Measurements from ENCODE around the gene CRYGB. TPM values are rescaled to one million over a fixed set of nuclear protein-coding genes. Genes with fewer than 3 reads are reported as not detected.

CRYGB gene
- total and polyA plus RNA-seq, 10 of the 15 experiments (the other 5 are each of a cell fraction or from before 2014, with no cell fraction given) = not detected

- Histone ChIP-seq H3K9me3 (replicated peaks; ENCODE audit: control insufficient read depth, insufficient read depth, low read length) (no peaks in the 10 kb centered on the region), H4K20me1 (ENCODE audit: control insufficient read depth, insufficient read depth) (no peaks in the 10 kb centered on the region), H3K9ac (ENCODE audit: control insufficient read depth, insufficient read depth, low read length) (no peak overlapping the region), H3K4me1 (ENCODE audit: control insufficient read depth, insufficient read depth, low read length) (no peaks in the 10 kb centered on the region), H3K27me3 (replicated peaks in 1 of 2; ENCODE audit: control insufficient read depth in 2 of 2, insufficient read depth in 2 of 2, low read length in 1 of 2) (peaks cover 0 to 6% of the 10 kb centered on the region in 2 experiments; a peak in 1 of 4 replicates), H3K27ac (ENCODE audit: control insufficient read depth, insufficient read depth) (no peak overlapping the region), H2AFZ (ENCODE audit: control insufficient read depth, low read depth, low read length) (no peak overlapping the region), H3K4me2 (ENCODE audit: control insufficient read depth, insufficient read depth) (no peak overlapping the region), H3K36me3 (ENCODE audit: control insufficient read depth in 2 of 2, insufficient read depth in 2 of 2, low read length in 1 of 2) (no peaks in the 10 kb centered on the region), H3K79me2 (ENCODE audit: control insufficient read depth, insufficient read depth, low read length) (no peaks in the 10 kb centered on the region), H3K4me3 (no peak overlapping the region)
- DNase-seq (ENCODE audit: low read depth, low spot score) = no peak
- no TSS peak for BruUV-seq (replicated peaks)
- WGBS (ENCODE audit: insufficient coverage, insufficient replicate concordance, low lambda C conversion rate, missing lambda C conversion rate) = 13% methylated on average over 12 of the region's 12 CpGs
- ChIA-PET RAD21 (ENCODE audit: unreplicated experiment) (no interaction called here), CTCF (interaction anchor here (0.7 to 3.0 kb wide), 2 partner anchors 9 to 1643 kb away, joined by 3 to 18 read pairs; no protein-coding TSS in a partner anchor), SMC1A (ENCODE audit: uncharacterized antibody, unreplicated experiment) (interaction anchor here (1.1 kb wide), 1 partner anchor 8 kb away, joined by 3 read pairs; no protein-coding TSS in a partner anchor), POLR2A (no interaction called here)
- ATAC-seq = no peak
- in situ Hi-C loops (cut with MboI) = loop anchor here (25.0 kb wide), 1 partner anchor 1028 kb away; no protein-coding TSS in a partner anchor
- intact Hi-C loops (cut with micrococcal nuclease; ENCODE audit: unreplicated experiment) = no loop called here
- FAIRE-seq = no peak
- no peak for TF ChIP-seq POLR2AphosphoS2 (IDR thresholded peaks at IDR 0.05; ENCODE audit: low read depth, low read length)
These were observed 38.2 kb upstream of the CRYGB start for GRCh38 chr2:208183972-208184705.

DNA sequence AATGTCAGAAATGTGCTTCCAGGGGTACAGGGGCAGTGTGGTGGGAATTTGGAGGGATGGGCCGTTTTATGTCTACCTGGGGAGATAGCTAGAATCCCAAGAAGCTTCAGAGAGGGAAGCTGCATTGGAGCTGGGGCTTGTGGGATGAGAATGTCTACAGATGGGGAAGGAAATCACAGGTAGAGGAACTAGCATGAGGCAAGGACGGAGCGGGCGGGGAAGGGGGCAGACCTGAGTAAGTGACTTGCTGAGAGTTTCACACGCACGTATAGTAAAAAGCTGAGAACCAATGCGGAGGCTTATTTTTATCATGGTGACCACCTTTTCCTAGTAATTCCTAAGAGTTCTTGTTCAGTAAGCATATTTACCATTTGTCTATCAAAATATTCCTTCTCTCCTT, 37.6 kb upstream of the CRYGB start:
- ChIA-PET SMC1A (ENCODE audit: uncharacterized antibody, unreplicated experiment) (no interaction called here), RAD21 (ENCODE audit: unreplicated experiment) (no interaction called here), CTCF (interaction anchor here (3.0 kb wide), 1 partner anchor 8 kb away, joined by 18 read pairs; no protein-coding TSS in a partner anchor), POLR2A (no interaction called here)
- in situ Hi-C loops (cut with MboI) (loop anchor here (25.0 kb wide), 1 partner anchor 1029 kb away; no protein-coding TSS in a partner anchor), intact Hi-C loops (cut with micrococcal nuclease; ENCODE audit: unreplicated experiment) (no loop called here)
- WGBS (ENCODE audit: insufficient coverage, insufficient replicate concordance, low lambda C conversion rate, missing lambda C conversion rate) = 51% methylated on average over 7 of the region's 7 CpGs
- Histone ChIP-seq H3K4me1 (ENCODE audit: control insufficient read depth, insufficient read depth, low read length) (no peaks in the 10 kb centered on the region), H3K36me3 (ENCODE audit: control insufficient read depth in 2 of 2, insufficient read depth in 2 of 2, low read length in 1 of 2) (no peaks in the 10 kb centered on the region), H3K27ac (ENCODE audit: control insufficient read depth, insufficient read depth) (no peak overlapping the region), H3K9me3 (replicated peaks; ENCODE audit: control insufficient read depth, insufficient read depth, low read length) (no peaks in the 10 kb centered on the region), H2AFZ (ENCODE audit: control insufficient read depth, low read depth, low read length) (no peak overlapping the region), H3K27me3 (replicated peaks in 1 of 2; ENCODE audit: control insufficient read depth in 2 of 2, insufficient read depth in 2 of 2, low read length in 1 of 2) (peaks cover 0 to 6% of the 10 kb centered on the region in 2 experiments; a peak in 1 of 4 replicates), H3K4me2 (ENCODE audit: control insufficient read depth, insufficient read depth) (no peak overlapping the region), H3K4me3 (no peak overlapping the region), H4K20me1 (ENCODE audit: control insufficient read depth, insufficient read depth) (no peaks in the 10 kb centered on the region), H3K9ac (ENCODE audit: control insufficient read depth, insufficient read depth, low read length) (no peak overlapping the region), H3K79me2 (ENCODE audit: control insufficient read depth, insufficient read depth, low read length) (no peaks in the 10 kb centered on the region)
- no TSS peak for BruUV-seq (replicated peaks)
- DNase-seq (ENCODE audit: low read depth, low spot score) (no peak), ATAC-seq (no peak), FAIRE-seq (no peak)
- TF ChIP-seq BACH1 (IDR thresholded peaks at IDR 0.05; ENCODE audit: borderline replicate concordance) (no peak), ZNF207 (IDR thresholded peaks at IDR 0.05; ENCODE audit: borderline replicate concordance) (no peak), ZBTB40 (IDR thresholded peaks at IDR 0.05; ENCODE audit: borderline replicate concordance) (no peak), CHD4 (IDR thresholded peaks at IDR 0.05) (no peak)
- TF ChIP-seq, protein P1, sequence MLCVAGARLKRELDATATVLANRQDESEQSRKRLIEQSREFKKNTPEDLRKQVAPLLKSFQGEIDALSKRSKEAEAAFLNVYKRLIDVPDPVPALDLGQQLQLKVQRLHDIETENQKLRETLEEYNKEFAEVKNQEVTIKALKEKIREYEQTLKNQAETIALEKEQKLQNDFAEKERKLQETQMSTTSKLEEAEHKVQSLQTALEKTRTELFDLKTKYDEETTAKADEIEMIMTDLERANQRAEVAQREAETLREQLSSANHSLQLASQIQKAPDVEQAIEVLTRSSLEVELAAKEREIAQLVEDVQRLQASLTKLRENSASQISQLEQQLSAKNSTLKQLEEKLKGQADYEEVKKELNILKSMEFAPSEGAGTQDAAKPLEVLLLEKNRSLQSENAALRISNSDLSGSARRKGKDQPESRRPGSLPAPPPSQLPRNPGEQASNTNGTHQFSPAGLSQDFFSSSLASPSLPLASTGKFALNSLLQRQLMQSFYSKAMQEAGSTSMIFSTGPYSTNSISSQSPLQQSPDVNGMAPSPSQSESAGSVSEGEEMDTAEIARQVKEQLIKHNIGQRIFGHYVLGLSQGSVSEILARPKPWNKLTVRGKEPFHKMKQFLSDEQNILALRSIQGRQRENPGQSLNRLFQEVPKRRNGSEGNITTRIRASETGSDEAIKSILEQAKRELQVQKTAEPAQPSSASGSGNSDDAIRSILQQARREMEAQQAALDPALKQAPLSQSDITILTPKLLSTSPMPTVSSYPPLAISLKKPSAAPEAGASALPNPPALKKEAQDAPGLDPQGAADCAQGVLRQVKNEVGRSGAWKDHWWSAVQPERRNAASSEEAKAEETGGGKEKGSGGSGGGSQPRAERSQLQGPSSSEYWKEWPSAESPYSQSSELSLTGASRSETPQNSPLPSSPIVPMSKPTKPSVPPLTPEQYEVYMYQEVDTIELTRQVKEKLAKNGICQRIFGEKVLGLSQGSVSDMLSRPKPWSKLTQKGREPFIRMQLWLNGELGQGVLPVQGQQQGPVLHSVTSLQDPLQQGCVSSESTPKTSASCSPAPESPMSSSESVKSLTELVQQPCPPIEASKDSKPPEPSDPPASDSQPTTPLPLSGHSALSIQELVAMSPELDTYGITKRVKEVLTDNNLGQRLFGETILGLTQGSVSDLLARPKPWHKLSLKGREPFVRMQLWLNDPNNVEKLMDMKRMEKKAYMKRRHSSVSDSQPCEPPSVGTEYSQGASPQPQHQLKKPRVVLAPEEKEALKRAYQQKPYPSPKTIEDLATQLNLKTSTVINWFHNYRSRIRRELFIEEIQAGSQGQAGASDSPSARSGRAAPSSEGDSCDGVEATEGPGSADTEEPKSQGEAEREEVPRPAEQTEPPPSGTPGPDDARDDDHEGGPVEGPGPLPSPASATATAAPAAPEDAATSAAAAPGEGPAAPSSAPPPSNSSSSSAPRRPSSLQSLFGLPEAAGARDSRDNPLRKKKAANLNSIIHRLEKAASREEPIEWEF (IDR thresholded peaks at IDR 0.05; ENCODE audit: insufficient replicate concordance, low read depth, low read length) = no peak
